Renal cortex interstitium (tissue), 11 donors: ENCODE measurements around the gene FYN. TPM values are rescaled to one million over a fixed set of nuclear protein-coding genes. Genes with fewer than 3 reads are reported as not detected.
A peak's percentile ranks its signal among the peaks of the same experiment; 100 is the strongest.

Experiments
- DNase-seq, 11 donors: peaks; one replicate each; pipeline ENCODE4 v3.0.0-alpha.2; 2013; ENCODE audit warnings: low read depth in 9 of 11, low spot score in 4 of 11; ENCODE audit errors: extremely low read depth in 1 of 11
- polyA plus RNA-seq, 3 donors: library from polyadenylated mRNA; unstranded; fragments of 120-200 nt; gene quantifications; one replicate each; pipeline ENCODE4 v1.2.1, GENCODE V29; 2013; ENCODE audit not compliant: insufficient read length in 3 of 3

FYN gene
- polyA plus RNA-seq, 3 donors = 137 to 177 (median 176) TPM

- DNase-seq = no peak
Measured at GRCh38 chr6:111823012-111823411, 50.2 kb downstream of the FYN start.

- DNase-seq = no peak
Measured at GRCh38 chr6:111819458-111819857, 53.8 kb downstream of the FYN start.

DNA sequence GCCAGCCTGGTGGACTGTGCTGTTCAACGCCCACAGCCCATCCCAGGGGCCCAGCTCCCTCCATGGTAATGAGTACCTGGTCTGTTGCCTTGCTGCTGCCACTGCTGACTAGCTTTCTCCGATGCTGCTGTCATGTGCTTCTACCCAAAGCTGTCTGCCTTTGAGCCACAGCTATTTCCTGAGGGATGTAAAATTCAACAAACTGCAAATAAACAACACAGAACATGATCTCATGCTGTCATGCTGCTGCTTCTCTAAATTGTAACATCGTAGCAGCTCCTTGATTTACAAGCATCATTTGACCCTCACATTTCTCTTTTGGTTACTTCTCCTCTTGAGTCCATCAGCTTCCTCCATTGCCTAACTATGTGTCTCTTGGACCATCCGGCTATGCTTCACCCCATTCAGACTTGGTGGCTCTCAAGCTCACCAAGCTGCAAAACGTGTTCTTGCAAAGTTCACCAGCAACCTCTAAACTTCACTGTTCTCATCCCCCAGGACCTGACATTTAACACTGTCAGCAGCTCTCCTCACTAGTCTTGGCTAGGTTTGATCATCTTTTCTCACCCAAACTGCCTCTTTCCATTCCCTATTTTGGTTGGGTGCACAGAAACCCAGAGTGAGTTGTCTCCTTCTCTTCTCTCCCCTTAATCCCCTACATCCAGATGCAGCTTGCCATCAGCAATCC lies 54.6 kb downstream of the FYN start:
- no peak for DNase-seq

GRCh38 chr6:111817451-111818120 lies 55.7 kb downstream of the FYN start:
- no peak for DNase-seq

DNA sequence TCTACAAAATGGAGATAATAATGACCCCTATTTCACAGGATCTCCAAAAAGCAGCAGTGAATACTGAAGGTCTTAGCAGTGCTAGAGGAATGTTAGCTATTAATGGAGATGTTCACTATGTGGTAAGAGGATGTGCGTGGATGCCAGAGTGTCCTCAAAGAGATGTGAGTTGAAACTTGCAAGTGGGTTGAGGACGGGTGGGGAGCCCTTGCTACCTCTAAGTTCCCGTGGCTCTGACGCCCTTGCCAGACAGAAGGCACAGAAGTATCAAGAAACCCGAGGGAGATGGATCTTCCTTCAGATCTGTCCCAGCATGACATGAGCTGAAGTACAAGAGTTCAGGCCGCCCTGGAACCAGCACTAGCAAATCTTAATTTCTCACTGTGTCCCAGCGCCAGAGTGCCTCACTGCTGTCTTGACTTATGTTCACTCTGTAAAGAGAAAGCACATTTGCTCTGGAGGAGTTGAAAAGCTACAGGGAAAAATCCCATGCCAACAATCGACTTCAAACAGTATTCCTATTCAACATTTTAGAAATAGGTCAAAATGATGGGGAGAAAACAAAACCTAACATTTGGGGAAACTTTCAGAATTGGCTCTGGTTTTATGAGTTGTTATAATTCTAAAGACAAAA lies 59.5 kb downstream of the FYN start:
- no peak for DNase-seq

DNA sequence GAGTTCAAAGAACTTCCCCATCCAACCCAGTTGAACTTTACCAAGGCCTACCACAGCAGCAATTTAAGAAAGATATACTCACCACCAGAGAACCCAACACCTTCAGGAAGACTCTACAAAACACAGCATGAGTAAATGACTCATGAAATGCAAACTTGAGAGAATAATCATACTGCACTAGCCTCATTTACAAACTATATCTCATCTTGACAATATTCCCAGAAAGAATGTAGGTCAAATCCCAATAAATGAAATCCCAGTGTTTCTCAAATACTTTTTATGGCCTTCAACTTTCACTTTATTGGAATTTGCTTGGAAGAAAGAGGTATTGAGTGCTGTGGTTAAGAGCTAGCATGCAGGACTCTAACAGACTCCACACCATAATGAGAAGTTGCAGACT lies 60.0 kb downstream of the FYN start:
- no peak for DNase-seq

- no peak for DNase-seq
Measured at GRCh38 chr6:111812060-111813038, 60.9 kb downstream of the FYN start.

DNA sequence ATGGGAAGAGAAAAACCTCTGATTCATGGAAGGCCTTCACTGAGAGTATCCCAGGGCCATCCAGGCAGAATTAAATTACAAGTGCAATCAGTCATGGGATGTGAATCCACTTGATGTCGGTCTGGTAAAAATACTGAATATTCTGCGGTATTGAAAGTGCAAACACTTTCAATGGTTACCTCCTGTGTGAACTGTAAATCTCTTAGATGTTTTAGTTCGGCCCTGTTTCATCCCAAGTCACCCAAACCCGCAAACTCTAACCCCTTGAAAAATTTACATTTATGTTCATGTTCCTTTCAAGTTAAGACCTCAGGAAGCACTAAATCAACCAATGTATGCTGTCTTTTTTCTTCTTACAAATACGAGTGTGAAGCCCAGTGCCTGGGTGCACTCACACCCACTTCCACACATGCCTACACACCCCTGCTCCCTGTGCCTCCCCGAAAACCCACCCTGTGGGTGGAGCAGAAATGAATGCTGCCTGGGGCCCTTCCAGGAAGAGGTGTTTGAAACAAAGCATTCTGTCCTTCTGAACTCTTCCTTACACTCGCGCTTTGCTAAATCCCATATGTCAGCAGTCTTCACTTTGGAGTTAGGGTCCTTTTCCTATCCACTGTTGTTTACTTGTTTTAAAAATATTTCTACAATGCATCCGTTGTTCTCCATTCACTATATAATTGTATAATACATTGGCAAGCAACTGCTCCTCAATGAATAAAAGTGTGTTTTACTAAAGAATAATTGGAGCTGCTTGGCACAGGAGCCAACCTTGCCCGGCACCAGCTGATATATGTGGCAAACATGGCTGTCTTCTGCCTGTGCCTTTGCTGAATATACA lies 62.7 kb downstream of the FYN start:
- DNase-seq = no peak

DNA sequence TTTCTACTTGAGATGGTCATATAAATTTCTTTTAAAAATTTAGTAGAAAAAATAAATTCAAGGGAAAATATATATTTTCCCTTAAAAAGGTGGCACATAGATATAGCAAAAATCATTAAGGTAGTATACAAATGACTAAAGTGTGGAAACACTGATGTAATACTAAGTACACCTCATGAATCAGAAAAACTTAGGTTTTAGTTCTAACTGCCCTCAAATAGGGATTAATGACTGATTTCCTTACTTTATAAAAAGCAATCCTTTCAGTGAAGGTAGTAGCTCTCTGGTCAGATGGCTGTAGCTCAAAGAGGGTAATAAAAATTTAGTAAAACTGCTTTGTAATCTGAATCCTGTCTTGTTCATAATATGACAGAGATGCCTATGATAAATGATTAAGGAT lies 63.5 kb downstream of the FYN start:
- DNase-seq = no peak

- DNase-seq = no peak
Measured at GRCh38 chr6:111809264-111809663, 64.0 kb downstream of the FYN start.

DNA sequence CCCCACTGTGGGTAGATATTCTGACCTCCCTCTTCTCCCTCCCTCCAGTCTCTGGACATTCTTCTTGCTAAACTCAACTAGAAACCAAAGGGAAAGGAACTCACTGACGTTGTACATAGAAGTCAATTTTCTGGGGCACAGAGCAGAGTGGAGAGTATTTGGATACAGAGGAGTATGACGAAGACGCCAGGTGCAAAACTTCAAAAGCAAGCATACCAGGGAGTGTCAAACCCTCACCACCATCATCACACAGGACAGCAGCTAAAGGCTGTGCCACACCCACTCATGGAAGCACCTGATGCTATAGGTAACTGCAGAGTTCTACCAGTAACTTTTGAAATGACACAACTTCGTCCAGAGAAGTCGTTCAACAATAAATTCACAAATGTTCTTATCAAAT lies 64.8 kb downstream of the FYN start:
- no peak for DNase-seq

- no peak for DNase-seq
Measured at GRCh38 chr6:111806561-111807497, 66.4 kb downstream of the FYN start.

DNA sequence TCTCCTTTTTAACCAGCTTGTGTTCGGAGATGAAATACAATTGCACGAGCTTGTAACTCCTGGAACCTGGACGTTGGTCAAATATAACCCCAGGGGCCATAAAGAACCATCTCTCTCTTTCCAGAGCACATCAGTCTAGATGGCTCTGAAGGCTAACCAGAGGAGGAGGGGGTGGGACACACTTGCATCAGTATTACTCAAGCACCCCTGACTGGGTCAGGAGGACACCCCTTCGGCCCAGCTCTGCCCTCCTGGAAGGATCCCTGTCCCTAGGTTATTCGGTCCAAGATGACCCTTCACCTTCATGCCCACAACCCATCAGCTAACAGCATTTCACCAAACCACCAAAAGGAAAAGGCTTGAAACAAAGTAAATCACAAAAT lies 67.1 kb downstream of the FYN start:
- DNase-seq = no peak

DNA sequence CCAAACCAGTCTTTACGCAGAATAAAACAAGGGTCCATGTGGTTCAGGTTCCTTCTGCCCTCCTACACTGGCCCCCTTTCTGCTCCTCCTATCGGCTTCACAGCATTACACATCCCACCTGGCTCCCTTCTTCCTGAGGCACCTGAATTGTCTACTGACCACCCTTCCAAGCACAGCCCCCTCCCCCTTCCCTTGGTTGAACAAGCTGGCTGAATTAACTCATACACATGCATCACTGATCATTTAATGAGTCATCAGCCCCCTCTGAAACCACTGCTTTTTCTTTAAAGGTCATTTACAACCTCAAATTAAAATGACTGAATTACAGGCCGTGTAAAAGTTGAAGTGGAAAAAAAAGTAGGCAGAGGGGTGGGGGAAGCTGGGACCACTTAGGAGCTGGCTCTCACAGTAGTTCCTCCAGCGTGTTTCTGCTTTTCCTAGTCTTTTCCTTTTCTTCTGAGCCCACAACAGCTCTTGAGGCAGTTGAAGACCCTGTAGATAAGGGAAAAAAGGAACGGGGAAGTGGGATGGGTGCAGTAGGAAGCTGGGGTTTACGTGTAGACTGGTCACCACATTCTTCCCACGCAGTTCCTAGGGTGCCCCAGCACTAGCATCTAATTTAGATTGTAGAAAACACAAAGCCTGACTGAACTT lies 67.6 kb downstream of the FYN start:
- DNase-seq = peak in 3 of 11 donors; percentile 56 to 63 (median 61)

- no peak for DNase-seq
Measured at GRCh38 chr6:111804627-111805235, 68.5 kb downstream of the FYN start.

DNA sequence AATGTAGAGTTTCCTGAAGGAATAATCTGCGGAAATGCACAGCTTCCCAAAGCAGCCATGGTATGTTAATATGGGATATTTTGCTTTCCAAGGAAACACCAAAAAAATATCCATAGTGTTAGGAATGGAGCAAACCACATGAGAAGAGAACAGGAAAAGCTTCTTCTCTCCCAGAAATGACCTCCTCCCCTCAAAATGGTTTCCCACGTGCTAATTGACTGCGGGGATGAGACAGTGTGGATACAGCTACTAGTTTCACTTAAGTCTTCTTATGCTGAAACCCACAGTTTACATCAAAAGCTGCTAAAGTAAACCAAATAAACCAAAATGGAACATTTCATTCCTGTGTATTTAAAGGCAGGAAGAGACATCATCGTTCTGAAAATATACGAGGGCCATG lies 69.4 kb downstream of the FYN start:
- DNase-seq = no peak

DNA sequence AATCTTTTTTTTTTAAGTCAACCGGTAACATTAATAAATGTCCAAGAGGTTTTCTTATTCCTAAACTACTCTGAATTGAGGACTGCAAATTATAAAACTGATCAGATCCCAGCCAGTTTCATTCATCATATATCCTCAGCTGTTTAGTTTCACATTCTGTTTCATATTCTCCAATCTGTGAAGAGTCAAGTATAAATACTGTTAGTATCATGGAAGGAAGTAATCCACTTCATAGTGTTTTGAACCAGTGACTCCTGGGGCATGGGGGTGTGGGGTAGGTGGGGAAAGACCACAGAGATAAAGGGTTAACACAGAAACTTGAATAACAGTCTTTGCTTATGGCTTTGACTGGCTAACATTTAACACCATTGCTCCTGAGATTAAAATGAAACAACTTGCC lies 69.9 kb downstream of the FYN start:
- no peak for DNase-seq
